Uterus (tissue), 4 donors: Measurements from ENCODE around the gene RNF5. TPM values are rescaled to one million over a fixed set of nuclear protein-coding genes. Genes with fewer than 3 reads are reported as not detected.

ENCODE experiments used
- DNase-seq, 2 donors: peaks; one replicate each; pipeline ENCODE4 v3.0.0-alpha.2; 2019 to 2020
- H3K27ac ChIP-seq, 2 donors: fragments of 200-600 bp; sonication (generic); 1 replicate in 1 of 2; 2 replicates in 1 of 2; pipeline ENCODE4 v1.5.1; 2016 to 2018
- H3K27me3 ChIP-seq, 2 donors: fragments of 200-600 bp; sonication (generic); one replicate each; pipeline ENCODE4 v1.5.1; 2018 to 2019; ENCODE audit warnings: control low read depth in 1 of 2
- H3K36me3 ChIP-seq, 2 donors: fragments of 200-600 bp; sonication (generic); one replicate each; pipeline ENCODE4 v1.5.1; 2019; ENCODE audit warnings: control low read depth in 1 of 2
- H3K4me1 ChIP-seq, 2 donors: fragments of 200-600 bp; sonication (generic); one replicate each; pipeline ENCODE4 v1.5.1; 2018 to 2019; ENCODE audit warnings: control low read depth in 1 of 2
- H3K4me3 ChIP-seq, 2 donors: fragments of 200-600 bp; sonication (generic); 1 replicate in 1 of 2; 2 replicates in 1 of 2; pipeline ENCODE4 v1.5.1; 2018 to 2019; ENCODE audit warnings: mild to moderate bottlenecking in 1 of 2
- H3K9me3 ChIP-seq, 2 donors: fragments of 200-600 bp; sonication (generic); one replicate each; pipeline ENCODE4 v1.5.1; 2019; ENCODE audit warnings: control low read depth in 1 of 2
- CTCF ChIP-seq, 4 experiments: fragments of 200-600 bp in 2 of 4; fragments of 450-650 bp in 2 of 4; sonication (generic) in 2 of 4; IDR thresholded peaks; one replicate each; pipeline ENCODE4 v1.5.1; 2016 to 2019; ENCODE audit warnings: antibody characterized with exemption in 4 of 4, mild to moderate bottlenecking in 2 of 4, moderate library complexity in 1 of 4
- POLR2A ChIP-seq, 2 donors: fragments of 450-650 bp; IDR thresholded peaks; one replicate each; pipeline ENCODE4 v1.6.1; 2016; ENCODE audit warnings: antibody characterized with exemption in 2 of 2, mild to moderate bottlenecking in 1 of 2, moderate library complexity in 1 of 2
- intact Hi-C: fragments of 100-400 bp; cut with DNase I; formaldehyde crosslinking; loops from one replicate; pipeline ENCODE4 v1.15.1; 2023; ENCODE audit warnings: low total_unique reads
- total RNA-seq, 4 donors: library from RNA; depleted of rRNA in 3 of 4; stranded (reverse); fragments of >200 nt in 3 of 4; gene quantifications; one replicate each; pipeline versions ENCODE4 v1.1.0 to v1.2.4, GENCODE V29; 2014 to 2023
- donor health status: DM: yes; HTN: yes; CAD: no.

The RNF5 gene
- total RNA-seq, 4 donors from 2014 or later: 45.6 to 84.7 (median 56.3) TPM

- Histone ChIP-seq H3K36me3 (no peaks in the 10 kb centered on the region), H3K4me1 (peaks cover 5 to 9% of the 10 kb centered on the region in 2 donors), H3K27ac (no peak overlapping the region), H3K27me3 (no peaks in the 10 kb centered on the region), H3K9me3 (no peaks in the 10 kb centered on the region), H3K4me3 (no peak overlapping the region)
- intact Hi-C loops: no loop called here
- DNase-seq: no peak
- no peak for TF ChIP-seq POLR2A (IDR thresholded peaks at IDR 0.05)
- no peak for TF ChIP-seq CTCF (IDR thresholded peaks at IDR 0.05)
Observed at GRCh38 chr6:32149092-32149755, 29.0 kb upstream of the RNF5 start.

- Histone ChIP-seq H3K9me3 (no peaks in the 10 kb centered on the region), H3K4me3 (peak overlapping the region in 1 of 2 donors; percentile 68), H3K27ac (peak overlapping the region; percentile 93 to 97), H3K4me1 (peaks cover 5 to 11% of the 10 kb centered on the region in 2 donors), H3K27me3 (no peaks in the 10 kb centered on the region), H3K36me3 (no peaks in the 10 kb centered on the region)
- DNase-seq: no peak
- TF ChIP-seq POLR2A (IDR thresholded peaks at IDR 0.05) (no peak), CTCF (IDR thresholded peaks at IDR 0.05) (no peak)
- intact Hi-C loops: no loop called here
Observed at GRCh38 chr6:32149932-32150870, 28.0 kb upstream of the RNF5 start.

GRCh38 chr6:32151181-32151862 lies 26.9 kb upstream of the RNF5 start:
- no peaks in the 10 kb centered on the region for H3K36me3 ChIP-seq
- DNase-seq: peak in 1 of 2 donors; percentile 22
- peak overlapping the region; percentile 68 to 86 for H3K4me3 ChIP-seq
- H3K4me1 ChIP-seq: peaks cover 5 to 17% of the 10 kb centered on the region in 2 donors
- no peaks in the 10 kb centered on the region for H3K27me3 ChIP-seq
- no peaks in the 10 kb centered on the region for H3K9me3 ChIP-seq
- peak overlapping the region; percentile 93 to 97 for H3K27ac ChIP-seq
- intact Hi-C loops: no loop called here
- no peak for TF ChIP-seq CTCF (IDR thresholded peaks at IDR 0.05)
- TF ChIP-seq POLR2A (IDR thresholded peaks at IDR 0.05): no peak

- TF ChIP-seq POLR2A (IDR thresholded peaks at IDR 0.05): no peak
- TF ChIP-seq CTCF (IDR thresholded peaks at IDR 0.05): no peak
- Histone ChIP-seq H3K9me3 (no peaks in the 10 kb centered on the region), H3K27me3 (no peaks in the 10 kb centered on the region), H3K4me1 (peaks cover 5 to 17% of the 10 kb centered on the region in 2 donors), H3K27ac (peak within 1 kb of the TSS; percentile 93 to 97), H3K36me3 (no peaks in the 10 kb centered on the region), H3K4me3 (peak within 1 kb of the TSS; percentile 68 to 86)
- peak in 1 of 2 donors; percentile 39 for DNase-seq
- intact Hi-C loops: no loop called here
Observed at GRCh38 chr6:32151863-32152768, 26.1 kb upstream of the RNF5 start, which contains the start of gene PRRT1. PRRT1 (minus strand) TSS chr6:32151939; CDS start chr6:32151827, 112 bp downstream.
